ENCODE measurements around the gene PAX7.
"Not testable (repeated sequence)": the region's sequence is repeated elsewhere in the genome, so short reads cannot be mapped to it uniquely, and the experiment has no call there.

The PAX7 gene

GRCh38 chr1:18693256-18694098 is 62.8 kb downstream of the PAX7 start:
- intact Hi-C loops (cut with DNase I), result no loop called here
- DNase-seq, result no peak

- DNase-seq; intact Hi-C loops (cut with DNase I): not testable (repeated sequence)
Observed at GRCh38 chr1:18694289-18694688, 63.6 kb downstream of the PAX7 start.

DNA sequence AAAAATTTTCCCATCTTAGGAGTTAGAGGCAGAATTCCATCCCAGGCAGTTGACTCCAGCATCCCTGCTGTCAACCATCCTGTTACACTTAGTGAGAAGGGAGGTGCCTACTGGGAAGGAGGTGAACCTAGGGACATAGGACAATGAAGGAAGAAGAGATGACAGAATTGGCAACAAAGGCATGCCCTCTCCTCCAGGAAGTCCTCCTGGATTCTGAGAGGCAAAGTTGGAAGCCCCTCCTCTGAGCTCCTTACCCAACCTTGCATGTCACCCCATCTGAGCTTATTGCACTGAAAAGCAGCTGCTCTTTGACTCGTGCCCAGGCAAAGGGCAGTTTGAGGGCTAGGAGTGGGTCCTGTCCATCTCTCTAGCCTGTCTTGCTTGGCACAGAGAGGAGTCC is 66.9 kb downstream of the PAX7 start:
- DNase-seq, result no peak

GRCh38 chr1:18700530-18700929 is 69.9 kb downstream of the PAX7 start:
- no peak for DNase-seq
- intact Hi-C loops (cut with DNase I), result no loop called here

More for the DNA sequence above, 66.9 kb downstream of the PAX7 start:
- intact Hi-C loops (cut with DNase I), result no loop called here

DNA sequence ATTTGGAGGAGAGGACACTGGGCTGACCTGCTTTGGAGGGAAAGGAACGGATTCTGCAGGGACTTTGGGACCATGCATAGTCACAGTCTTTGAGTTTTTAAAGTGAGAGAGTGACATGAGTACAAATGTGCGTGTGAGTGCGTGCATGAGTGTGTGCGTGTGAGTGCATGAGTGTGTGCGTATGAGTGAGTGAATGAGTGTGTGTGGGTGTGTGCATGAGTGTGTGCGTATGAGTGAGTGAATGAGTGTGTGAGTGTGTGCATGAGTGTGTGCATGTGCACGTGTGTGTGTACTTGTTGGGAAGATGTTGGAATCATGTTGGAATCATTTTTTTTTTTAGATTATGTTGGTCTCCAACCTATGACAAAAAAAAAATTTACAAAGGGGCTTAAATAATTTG is 70.5 kb downstream of the PAX7 start:
- DNase-seq, result no peak
- intact Hi-C loops (cut with DNase I), result no loop called here

- DNase-seq, result no peak
- intact Hi-C loops (cut with DNase I), result no loop called here
Observed at GRCh38 chr1:18703041-18703621, 72.5 kb downstream of the PAX7 start.

DNA sequence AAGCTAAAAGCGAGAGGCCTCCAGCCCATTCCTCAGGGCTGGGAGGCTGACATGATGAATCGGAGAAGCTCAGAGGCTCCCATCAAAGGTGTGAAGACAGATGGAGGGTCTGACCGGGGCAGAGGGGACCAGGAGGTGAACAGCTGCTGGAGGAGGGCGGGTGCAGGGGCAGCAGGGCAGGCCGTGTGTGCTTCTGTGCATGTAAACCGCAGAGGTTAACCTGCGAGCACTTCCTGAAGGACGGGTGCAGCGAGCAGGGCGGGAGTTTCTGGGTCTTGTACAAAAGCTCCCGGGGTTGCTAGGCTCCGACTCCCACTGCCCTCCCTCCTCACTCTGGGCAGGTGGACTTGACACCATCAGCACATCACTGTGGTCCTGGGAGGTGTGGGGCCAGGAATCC is 75.2 kb downstream of the PAX7 start:
- intact Hi-C loops (cut with DNase I), result no loop called here
- DNase-seq, result no peak

DNA sequence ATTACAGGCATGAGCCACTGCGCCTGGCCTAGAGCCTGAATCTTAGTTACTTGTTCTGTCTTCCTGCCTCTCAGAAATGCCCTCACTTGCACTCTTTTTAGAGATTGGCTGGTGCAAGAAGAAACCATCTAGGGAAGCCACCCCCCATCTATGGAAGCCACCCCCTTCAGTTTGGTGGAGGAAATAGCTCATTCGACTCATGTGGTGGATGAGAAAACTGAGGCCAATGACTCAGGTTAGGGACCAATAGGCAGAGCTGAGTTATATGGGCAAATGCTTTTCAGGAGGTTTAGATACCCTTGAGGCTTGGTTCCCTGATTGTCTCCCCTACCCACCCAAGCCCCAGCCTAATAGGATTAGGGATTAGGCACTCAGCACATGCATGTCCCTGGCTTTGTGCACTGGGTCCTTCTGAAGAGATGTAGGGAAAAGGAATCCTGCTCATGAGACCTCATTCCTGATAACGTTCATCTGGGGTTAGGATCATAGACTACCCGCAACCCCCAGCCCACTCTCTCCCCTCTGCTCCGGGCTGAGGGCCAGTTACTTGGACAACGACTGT is 77.1 kb downstream of the PAX7 start:
- intact Hi-C loops (cut with DNase I), result no loop called here
- peak in 1 of 10 donors; percentile 14 for DNase-seq

DNA sequence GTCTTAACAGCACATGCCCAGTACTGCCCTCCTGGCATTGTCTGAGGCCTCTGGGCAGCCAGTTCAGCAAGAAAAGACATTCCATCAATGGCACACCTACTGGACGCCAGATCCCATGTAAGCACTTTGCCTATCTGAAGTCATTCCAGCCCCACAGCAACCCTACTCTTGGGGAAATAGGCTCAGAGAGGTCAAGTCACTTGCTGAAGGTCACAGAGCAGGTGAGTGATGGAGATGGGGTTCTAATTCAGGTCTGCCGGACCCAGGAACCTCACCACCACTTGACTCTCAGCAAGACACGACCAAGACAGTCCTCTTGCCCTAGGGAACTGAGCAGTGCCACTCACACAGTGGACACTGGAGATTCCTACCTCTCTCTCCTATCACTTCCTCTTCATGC is 79.4 kb downstream of the PAX7 start:
- no peak for DNase-seq
- intact Hi-C loops (cut with DNase I), result no loop called here

DNA sequence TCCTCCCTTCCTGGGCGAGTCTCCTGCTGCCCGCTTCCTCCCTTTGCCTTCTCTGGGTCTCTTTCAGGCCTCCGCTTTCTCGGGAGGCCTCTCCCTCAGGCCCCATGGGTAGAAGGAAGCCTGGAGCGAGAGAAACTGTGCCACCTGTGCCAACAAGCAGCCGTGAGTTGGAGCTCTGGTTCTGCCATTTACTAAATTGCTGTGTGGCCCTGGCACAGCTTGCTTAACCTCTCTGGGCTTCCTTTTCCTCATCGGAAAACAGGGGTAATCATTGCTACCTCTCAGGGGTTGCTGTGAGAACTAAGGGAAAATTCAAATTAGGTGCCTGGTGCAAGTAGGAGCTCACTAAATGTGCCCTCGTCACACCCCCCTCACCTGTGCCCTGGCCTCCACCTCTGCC is 80.4 kb downstream of the PAX7 start:
- intact Hi-C loops (cut with DNase I), result no loop called here
- no peak for DNase-seq

DNA sequence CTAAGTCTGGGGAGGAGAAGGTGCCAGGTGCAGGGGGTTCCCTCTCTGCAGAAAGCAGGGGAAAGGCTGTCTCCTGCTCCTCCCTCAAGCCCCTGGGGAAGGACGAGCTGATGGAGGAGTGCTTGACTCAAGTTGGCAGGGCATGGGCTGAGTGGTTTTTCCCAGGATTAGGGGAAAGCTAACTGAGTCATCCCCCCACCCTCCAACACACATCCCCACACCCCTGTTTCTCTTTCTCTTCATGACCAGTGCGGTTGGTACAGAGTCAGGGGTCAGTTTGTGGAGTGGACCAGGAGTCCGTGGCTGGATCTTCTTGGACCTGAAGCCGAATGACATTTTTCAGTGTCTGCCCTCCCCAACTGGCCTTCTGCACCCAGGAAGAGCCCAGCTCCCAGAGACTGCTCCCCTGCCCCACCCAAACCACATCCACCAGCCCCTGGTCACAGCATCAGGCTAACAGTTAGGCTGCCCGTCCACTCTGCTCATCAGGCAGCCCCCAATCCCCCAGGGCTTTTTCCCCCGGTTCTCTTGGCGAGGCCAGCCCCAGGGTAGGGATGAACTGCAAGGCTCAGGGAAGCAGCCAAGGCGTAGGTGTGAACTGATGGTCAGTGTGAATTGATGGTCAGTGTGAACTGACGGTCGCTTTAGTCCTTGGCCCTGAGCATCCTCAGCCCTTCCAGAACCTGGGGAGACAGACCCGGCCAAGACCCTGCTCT is 81.0 kb downstream of the PAX7 start:
- intact Hi-C loops (cut with DNase I), result no loop called here
- peak in 1 of 10 donors; percentile 9 for DNase-seq

GRCh38 chr1:18712252-18712600 is 81.6 kb downstream of the PAX7 start:
- intact Hi-C loops (cut with DNase I), result no loop called here

DNA sequence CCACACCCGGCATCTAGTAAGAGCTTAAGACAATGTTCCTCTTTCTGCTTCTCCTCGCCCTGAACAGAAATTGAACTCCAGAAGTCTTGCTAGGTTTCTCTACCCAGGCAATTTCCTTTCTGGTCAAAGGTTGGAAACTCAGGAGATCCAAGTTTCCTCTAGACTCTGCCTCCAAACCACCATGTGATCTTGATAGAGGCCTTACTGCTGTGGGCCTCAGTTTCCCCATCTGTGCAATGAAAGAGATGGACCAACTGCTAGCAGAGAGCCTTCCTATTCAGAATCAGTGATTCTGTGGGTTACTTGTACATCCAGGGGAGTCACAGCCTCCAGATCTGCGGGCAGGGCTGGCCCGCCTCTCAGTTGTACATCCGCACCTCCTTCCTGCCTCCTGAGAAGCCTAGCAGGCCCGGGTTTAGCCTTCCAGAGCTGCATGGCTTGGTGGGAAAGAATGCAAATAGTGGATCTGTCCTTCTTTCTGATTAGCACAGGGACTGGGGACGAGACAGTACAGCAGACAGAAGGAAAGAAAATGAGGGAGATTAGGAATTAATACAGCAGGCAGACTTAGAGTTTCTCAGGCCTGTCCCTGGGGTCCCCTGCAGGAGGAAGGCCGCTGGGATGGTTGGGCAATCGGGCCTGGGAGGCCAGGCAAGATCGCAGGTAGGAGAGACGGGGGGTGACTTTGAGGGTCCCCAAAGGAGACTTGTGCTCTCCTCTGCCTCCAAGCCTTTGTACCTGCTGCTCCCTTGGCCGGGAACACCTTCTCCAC is 83.9 kb downstream of the PAX7 start:
- intact Hi-C loops (cut with DNase I), result no loop called here

More at GRCh38 chr1:18712252-18712600, 81.6 kb downstream of the PAX7 start:
- DNase-seq, result no peak

GRCh38 chr1:18716112-18716784 is 85.6 kb downstream of the PAX7 start:
- intact Hi-C loops (cut with DNase I), result no loop called here
- DNase-seq, result peak in 2 of 10 donors; percentile 6 to 66

More for the DNA sequence above, 83.9 kb downstream of the PAX7 start:
- DNase-seq, result peak in 1 of 10 donors; percentile 27

DNA sequence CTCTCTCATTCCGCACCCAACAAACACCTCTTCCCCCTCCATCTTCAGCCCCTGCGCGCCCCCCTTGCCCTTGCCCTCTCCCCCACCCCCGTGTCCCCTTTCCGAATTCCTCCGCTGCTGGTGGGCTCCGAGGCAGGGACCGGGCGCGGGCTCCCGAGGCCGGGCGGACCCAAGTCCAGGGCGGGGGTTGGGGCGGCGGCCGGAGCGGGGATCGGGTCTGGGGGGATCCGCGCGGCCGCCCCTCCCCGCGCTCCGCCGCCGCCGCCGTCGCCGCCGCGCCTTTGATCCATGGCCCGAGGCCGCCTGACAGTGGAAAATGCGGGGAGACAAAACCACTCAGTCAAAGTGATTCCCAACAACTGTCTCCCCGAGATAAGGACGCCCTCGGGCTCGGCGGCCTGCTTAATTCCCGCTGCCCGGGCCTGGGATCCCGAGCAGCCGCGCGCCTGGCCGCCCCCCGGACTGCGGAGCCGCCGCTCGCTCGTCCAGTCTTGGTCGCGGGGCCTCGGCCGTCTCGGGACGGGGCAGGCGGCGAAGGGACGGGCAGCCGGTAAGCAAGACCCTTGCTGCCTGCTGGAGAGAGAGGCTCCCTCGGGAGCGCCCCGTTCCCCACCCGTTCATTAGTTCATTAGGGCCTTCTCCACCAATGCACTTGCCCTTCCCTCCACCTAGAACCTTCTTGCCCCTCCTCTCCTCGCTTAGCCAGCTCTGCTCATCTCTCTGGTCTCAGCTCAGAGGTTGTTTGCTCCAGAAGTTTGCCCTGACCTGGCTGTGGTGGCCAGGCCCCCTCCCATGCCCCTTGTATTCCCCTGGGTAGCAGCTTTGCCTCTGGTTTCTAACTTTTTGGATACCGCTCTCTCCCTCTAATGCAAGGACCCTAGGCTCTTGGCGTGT is 86.4 kb downstream of the PAX7 start:
- DNase-seq, result peak in 2 of 10 donors; percentile 60 to 79
- intact Hi-C loops (cut with DNase I), result no loop called here

DNA sequence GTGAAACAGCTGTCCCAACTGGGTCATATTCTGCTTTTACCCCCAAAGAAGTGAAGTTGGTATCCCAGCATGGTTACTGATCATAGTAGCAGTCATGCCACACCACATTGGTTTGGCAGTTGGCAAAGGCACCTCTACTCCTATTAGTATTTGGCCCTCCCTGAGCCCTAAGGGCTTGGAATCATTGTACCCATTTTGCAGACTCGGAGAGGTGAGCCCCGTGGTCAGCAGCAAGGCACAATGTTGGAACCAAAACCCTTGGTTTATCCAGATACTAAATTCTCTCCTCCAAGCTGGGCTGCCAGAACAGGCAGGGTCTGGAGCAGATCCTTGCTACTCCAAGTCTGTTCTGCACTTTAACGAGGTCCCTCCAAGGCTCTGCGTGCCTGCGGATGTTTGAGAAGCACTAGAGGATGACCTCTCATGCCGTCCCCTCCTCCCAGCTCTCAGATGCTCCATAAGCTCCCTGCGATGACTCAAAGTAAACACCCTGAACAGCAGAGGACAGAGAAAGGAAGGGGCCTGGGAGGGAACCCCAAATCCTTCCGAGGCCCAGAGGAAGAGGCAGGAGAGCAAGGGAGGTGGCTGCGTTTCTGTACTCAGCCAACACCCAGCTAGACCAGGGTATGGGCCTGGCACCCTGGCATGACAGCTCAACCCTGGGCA is 89.3 kb downstream of the PAX7 start:
- DNase-seq, result peak in 2 of 10 donors; percentile 23 to 31
- intact Hi-C loops (cut with DNase I), result no loop called here

DNA sequence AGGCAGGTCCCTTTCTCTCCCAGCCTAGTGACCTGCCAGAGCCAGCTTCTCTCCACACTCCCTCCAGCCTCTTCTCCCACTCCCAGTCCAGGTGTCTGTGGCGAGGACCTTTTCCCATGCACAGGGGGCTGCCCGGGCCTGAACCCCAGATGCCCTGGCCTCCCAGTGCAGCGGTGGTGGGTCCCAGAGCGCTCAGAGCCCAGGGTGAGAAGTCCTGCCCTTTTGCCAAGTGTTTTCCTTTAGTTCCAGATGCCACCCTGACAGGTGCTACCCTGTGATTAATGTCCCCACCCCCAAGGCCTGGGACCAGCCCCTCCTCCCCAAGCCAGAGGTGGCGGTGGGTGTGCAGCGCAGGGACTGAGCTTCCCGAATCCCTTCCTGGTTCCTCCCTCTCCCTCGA is 90.4 kb downstream of the PAX7 start:
- peak in 2 of 10 donors; percentile 35 to 54 for DNase-seq
- intact Hi-C loops (cut with DNase I), result no loop called here

DNA sequence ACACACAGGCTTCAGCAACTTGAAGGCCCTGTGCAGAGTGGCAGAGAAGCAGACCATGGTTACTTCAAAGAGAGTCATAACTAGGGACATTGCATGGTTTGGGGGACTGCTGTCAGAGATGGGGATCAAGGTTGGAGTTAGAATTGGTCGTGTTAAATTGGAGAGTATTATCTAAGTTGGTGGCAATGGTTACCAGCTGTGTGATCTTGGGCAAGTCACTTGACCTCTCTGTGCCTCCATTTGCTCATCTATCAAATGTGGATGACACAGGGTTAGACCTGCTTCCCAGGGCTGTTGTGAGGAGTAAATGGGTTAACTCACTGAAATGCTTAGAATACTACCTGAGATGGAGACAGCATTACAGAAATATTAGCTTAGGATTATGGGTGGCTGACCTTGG is 91.1 kb downstream of the PAX7 start:
- intact Hi-C loops (cut with DNase I), result no loop called here
- no peak for DNase-seq
